GM19397 (cell line): Measurements from ENCODE around the gene DUS4L.

Source experiments
- ATAC-seq: cut with Tn5 transposase; IDR thresholded peaks from one replicate; pipeline ENCODE4 v1.9.1; 2021; ENCODE audit warnings: mild to moderate bottlenecking, moderate library complexity; ENCODE audit not compliant: unreplicated experiment

DUS4L gene

DNA sequence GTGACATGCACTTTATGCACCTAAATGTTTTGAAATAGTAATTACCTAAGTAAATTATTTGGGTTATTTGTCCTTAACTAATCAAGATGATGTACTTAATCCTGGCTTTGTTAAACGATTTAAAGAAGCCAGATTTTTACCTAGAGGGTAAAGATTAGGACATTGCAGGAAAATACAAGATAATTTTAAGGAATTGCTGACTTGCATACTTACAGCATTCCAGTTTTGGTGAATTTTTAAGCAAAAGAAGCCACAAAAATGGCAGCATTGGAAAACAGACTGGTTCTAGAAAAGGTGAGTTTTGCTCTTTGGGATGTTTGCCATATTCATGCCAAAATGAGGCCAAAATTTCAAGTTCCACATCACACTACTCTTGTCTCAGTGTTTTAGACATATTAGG is 49.7 kb downstream of the DUS4L start:
- no peak for ATAC-seq

DNA sequence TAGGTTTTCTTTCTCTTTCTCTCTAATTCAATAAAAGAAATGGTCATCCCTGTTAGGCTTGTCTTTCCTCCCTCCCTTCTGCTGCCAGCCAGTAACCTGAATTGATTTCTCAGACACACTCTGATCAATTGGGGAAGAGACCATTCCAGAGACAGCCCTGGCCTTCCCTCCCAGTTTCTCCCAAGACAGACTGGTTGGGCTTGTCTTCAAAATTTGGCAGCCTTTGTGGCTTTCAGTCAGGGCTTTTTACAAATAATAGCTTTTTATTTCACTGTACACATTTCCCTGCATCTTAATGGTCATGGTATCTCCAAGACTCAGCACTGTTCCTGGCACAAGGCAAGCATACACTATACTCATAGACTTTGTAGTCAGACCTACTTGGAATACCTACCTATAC is 50.2 kb downstream of the DUS4L start:
- ATAC-seq, result no peak

DNA sequence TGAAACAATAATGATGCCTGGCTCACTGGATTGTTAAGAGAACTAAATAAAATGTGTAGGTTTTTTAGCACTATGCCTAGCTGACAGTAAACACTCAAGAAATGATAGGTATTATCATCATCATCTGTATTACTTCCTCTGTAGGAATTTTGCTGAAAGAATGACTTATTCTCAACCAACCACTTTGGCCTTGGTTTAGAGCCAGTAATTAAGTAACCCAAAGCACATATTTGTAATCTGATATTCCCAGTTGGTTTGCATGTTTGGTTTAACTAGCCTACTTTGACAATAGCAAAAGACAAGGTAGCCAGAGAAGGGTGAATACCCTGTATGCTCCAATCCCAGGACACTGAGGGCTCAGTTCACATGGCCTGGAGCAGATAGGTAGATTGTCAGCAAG is 50.7 kb downstream of the DUS4L start:
- ATAC-seq, result no peak

DNA sequence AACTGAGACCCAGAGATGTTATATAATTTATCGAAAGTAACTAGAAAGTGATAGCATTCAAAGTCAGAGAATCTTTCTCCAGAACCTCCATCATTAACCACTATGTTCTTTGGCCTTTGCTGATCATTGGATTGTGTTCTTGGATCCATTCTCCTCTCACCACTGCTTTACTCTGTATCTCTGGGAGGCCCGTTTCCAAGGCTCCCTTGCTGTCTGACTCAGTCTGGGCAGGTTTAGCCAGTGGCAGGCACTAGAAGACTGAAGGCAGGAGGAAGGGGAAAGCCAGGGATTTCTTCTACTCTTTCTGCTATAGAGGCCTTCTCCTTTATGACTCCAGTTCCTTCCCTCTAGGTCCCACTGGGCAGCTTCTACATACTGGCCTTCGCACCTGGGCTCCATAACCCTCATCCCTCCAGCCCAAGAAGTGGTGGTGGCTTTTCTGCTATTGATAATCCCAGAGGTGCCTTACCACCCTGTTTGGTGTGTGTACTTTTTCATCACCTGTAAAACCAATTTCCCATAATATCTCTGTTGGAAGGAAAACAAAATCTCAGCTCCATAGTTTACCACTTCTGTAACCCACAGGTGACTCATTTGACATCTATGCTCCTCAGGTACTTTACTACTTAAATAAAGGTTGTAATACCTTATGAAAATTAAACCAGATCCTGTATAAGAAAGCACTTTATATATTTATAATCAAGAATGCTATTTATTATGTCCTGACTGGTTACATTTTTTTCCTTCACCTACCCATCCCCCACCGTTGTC is 52.3 kb downstream of the DUS4L start:
- no peak for ATAC-seq

DNA sequence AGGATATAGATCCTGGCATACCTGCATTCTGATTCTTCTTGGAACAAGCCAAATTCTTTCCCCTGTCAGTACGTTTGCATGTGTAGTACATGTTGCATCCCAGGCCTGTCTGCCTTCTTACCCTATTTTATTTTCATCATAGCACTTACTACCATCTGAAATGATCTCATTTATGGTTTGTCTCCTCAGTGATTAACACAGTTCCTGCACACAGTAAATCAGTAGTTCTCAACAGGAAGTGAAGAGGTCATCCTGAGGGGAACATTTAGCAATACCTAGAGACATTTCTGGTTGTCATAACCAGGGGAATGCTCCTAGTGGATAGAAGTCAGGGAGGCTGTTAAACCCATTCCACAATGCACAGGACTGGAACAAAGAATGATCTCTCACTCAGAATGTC is 58.7 kb downstream of the DUS4L start:
- no peak for ATAC-seq

DNA sequence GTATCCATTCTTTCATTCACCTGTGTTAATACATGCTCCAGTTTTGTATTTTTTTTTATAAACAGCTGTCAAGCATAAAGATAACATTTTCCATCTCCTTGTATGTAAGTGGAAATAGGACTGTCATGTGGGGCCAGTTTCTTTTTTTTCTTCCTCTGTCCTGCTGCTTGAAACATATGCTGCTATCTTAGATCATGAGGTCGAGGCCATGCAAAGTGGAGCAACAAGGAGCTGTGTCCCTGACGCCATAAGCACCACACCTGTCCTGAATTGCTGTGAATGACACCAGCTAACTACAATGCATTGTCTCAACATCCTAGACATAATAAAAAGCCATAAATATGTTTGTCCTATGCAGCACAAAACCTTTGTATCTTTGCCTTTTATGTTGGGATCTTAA is 59.1 kb downstream of the DUS4L start:
- no peak for ATAC-seq

DNA sequence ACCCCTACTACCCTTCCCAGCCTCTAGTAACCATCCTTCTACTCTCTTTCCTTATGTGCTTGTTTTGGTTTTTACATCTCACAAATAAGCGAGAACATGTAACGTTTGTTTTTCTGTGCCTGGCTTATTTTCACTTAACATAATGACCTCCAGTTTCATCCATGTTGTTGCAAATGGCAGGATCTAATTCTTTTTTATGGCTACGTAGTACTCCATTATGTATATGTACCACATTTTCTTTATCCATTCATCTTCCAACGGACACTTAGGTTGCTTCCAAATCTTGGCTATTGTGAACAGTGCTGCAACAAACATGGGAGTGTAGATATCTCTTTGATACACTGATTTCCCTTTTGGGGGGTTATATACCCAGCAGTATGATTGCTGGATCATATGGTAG is 63.2 kb downstream of the DUS4L start:
- no peak for ATAC-seq
